HG02798 (cell line): Measurements from ENCODE around the gene DEFB131B.
"Not testable (repeated sequence)": the region's sequence is repeated elsewhere in the genome, so short reads cannot be mapped to it uniquely, and the experiment has no call there.

ENCODE experiments used
- ATAC-seq: cut with Tn5 transposase; IDR thresholded peaks from one replicate; pipeline ENCODE4 v1.9.1; 2021; ENCODE audit warnings: mild to moderate bottlenecking; ENCODE audit not compliant: unreplicated experiment, poor library complexity

Gene DEFB131B, protein sequence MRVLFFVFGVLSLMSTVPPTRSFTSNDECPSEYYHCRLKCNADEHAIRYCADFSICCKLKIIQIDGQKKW

DNA sequence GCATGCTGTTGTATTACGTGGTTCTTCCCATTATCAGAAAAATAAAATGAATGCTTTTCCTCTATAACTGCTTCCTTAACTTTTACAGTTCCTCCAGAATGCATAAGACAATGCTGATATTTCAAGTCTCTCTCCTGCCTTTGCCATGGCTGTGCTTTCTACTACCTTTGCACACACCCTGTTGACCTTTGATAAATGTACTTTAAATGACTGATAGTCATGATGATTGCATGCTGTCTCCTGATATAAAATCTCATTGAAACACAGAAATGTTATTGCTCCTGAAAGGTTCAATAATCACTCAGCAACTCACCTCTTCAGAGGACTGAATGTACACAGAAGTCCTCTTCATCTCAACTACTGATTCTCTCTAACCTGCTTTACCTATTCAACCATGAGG is at the start of gene DEFB131B:
Gene DEFB131B, plus strand, starts transcription at position 395 of the 400 bp plus-strand sequence. Its CDS starts 0 bp downstream, at position 395.
- ATAC-seq: not testable (repeated sequence)

DNA sequence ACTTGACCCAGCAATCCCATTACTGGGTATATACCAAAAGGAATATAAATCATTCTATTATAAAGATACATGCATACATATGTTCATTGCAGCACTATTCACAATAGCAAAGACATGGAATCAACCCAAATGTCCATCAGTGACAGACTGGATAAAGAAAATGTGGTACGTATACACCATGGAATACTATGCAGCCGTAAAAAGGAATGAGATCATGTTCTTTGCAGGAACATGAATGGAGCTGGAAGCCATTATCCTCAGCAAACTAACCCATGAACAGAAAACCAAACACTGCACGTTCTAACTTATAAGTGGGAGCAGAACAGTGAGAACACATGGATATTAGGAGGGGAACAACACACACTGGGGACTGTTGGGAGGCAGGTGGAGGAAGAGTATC is 49.0 kb upstream of the DEFB131B start:
- not testable (repeated sequence) for ATAC-seq

DNA sequence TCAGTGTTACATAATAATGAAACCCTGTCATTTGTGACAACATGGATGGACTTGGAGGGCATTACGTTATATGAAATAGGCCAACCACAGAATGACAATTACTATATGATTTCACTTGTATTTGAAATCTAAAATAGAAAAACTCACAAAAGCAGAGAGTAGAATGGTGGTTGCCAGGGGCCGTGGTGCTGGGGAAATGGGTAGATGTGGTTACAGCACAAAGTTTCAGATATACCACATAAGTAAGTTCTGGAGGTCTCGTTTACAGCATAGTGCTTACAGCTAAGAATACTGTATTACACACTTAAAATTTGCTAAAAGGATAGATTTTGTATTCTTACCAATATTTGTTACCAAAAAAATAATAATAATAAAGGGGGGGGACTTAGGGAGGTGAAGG is 48.6 kb upstream of the DEFB131B start:
- ATAC-seq: not testable (repeated sequence)

DNA sequence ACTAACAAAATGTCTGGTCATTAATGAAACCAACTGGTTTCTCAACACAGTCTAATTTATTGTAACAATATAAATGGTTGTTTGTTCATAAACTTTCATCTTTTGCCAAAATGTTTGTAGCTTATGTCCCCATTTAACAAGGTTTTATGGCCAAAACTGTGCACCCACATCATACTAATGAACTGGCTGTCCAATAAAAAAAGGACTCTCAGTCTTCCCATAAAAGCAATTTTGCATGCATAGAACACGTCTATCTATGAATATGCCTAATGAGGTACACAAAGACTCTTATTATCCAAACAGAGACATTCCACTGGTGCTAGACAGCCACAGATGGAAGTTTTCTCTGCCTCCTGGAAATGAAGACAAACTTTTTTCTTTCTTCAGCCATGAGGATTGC is 45.4 kb upstream of the DEFB131B start, which contains the start of gene DEFB108B:
Gene DEFB108B, plus strand, starts transcription at position 390 of the 400 bp plus-strand sequence. Its CDS starts 0 bp downstream, at position 390.
- ATAC-seq: not testable (repeated sequence)

DNA sequence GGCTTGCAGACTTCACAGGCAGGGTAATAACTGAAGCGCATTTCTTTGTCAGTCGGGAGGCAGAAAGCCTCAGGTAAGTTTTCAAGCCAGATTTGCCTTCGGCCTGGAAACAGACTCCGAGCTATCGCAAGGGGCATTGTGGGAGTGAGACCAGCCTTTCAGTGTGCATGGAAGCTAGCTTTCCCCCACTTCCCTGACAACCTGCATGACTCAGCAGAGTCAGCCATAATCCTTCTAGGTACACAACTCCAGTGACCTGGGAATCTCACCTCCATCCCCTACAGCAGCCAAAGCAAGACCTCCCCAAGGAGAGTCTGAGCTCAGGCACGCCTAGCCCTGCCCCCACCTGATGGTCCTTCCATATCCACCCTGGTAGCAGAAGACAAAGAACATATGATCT is 35.5 kb upstream of the DEFB131B start:
- not testable (repeated sequence) for ATAC-seq

DNA sequence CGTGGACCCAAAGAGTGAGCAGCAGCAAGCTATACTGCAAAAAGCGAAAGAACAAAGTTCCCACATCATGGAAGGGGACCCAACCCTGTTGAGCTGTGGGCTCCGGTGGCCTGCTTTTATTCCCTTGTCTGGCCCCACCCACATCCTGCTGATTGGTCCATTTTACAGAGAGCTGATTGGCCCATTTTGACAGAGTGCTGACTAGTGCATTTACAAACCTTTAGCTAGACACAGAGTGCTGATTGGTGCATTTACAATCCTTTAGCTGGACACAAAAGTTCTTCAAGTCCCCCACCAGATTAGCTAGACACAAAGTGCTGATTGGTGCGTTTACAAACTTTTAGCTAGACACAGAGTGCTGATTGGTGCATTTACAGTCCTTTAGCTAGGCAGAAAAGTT is 34.9 kb upstream of the DEFB131B start:
- ATAC-seq: not testable (repeated sequence)

DNA sequence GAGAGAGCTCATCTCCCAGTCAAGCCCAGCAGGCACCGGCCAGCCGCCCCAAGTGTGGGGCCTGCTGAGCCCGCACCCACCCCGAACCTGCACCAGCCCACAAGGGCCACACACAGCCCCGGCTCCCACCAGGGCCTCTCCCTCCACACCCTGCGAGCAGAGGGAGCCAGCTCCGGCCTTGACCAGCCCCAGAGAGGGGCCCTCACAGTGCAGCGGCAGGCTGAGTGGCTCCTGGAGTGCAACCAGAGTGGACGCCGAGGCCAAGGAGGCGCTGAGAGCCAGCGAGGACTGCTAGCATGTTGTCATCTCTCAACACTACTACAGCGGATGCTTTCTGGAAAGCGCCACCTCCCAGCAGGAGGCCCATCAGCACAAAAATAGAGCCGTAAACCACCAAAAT is 34.4 kb upstream of the DEFB131B start:
- no peak for ATAC-seq

DNA sequence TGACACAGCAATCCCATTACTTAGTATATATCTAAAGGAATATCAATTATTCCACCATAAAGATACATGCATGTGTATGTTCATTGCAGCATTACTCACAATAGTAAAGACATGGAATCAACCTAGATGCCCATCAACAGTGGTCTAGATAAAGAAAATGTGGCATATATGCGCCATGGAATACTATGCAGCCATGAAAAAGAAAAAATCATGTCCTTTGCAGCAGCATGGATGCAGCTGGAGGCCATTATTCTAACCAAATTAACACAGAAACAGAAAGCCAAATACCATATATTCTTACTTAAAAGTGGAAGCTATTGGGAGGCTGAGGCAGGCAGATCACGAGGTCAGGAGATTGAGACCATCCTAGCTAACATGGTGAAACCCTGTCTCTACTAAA is 24.4 kb upstream of the DEFB131B start:
- ATAC-seq: not testable (repeated sequence)

DNA sequence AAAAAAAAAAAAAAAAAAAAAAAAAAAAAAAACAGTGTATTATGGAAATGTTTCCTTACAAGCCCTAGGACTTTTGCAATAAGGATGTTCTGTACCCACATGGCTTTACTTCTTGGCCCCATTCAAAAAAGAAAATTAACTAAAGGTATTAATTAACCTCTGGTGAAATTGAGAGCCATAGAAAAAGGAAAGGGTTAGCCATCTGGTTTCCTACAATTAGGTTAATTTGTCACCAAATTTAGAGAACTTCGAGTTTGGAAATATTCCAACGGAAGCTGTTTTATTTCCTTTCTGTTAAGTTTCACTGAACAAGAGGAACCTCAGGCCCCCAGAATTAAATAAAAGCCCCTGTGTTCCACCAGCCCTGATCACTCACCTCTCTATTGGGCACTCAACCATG is 22.4 kb upstream of the DEFB131B start:
- not testable (repeated sequence) for ATAC-seq

DNA sequence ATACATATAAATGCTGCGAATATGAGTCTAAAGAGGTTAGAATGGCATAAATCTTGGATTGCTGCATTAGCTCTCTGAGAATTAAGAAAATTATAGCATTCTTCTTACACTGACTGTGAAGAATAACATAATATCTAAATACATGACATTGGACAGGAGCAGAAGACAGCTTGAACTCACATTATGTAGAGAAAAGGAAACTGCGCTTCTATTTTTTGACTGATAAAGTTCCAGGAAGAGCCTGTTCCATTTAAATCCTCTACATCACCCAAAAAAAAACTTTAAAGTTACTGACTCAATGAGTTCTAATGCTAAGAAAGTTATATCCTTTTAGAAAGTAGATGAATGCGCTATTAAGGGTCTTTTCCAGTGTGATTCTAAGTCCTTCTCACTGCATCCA is 17.4 kb upstream of the DEFB131B start:
- not testable (repeated sequence) for ATAC-seq

DNA sequence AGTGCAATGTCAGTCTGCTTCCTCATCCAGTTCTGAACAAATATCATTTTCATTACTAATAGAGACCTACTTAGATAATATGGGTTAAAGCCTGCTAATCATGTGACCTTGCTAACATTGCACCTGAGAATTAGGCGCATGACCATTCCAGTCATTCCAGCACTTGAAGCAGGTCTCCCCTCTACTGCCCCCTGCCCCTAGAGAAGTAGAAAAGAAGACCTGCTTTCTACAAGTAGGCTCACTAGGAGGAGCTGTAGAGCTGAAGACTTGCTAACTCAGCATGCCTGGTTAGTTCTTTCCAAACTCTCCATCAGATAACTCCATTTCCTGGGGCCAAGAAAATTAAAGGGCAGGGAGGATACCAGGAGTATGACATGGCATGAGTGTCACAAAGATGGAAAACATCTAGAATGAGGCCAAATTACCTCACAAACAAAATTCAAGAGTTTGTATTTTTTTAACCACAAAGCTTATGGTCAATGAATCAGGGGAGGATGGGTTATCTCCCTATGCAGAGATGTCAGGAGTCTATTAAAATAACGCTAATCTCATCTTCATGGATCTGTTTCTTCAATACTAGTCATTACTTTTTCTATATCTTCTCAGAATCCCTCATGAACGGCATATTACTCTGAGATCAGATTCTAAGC is 14.2 kb upstream of the DEFB131B start:
- ATAC-seq: not testable (repeated sequence)

DNA sequence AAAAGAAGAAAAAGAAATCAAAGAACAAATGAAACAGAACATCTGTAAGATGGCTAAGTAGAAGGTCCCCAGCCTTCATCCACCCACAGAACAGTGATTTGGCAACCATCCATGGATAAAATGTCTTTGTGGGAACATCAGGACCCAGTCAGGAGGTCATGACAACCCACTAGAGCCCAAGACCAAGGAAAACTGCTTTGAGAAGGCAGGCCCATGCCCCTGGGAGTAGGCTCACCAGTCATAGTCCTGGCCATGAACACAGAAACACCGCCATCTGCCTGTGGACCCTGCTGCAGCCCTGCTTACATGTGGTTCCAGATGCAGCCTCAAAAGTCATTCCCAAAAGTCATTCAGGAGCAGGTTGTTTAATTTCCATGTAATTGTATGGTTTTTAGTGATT is 11.0 kb upstream of the DEFB131B start:
- not testable (repeated sequence) for ATAC-seq

DNA sequence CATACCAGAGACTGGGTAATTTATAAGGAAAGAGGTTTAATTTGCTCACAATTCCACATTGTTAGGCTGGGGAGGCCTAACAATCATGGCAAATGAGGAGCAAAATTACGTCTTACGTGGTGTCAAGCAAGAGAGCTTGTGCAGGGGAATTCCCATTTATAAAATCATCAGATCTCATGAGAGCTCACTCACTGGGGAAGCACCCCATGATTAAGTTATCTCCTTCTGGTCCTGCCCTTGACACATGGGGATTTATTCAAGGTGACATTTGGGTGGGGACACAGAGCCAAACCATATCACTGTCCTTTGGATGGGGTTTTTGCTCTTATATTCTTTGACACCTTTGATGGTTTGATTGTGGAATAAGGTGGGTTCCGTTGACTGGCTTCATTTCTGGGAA is 8.3 kb upstream of the DEFB131B start:
- ATAC-seq: not testable (repeated sequence)

DNA sequence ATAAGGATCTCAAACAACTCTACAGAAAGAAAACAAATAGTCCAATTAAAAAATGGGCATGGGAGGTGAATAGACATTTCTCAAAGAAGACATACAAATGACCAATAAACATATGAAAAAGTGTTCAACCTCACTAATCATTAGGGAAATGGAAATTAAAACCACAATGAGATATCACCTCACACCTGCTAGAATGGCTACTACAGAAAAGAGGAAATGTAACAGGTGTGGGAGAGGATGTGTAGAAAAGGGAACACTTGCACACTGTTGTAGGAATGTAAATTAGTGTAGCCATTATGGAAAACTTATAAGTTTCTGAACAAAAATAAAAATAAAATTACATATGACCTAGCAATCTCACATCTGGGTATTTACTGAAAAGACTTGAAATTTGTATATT is 7.6 kb upstream of the DEFB131B start:
- not testable (repeated sequence) for ATAC-seq

DNA sequence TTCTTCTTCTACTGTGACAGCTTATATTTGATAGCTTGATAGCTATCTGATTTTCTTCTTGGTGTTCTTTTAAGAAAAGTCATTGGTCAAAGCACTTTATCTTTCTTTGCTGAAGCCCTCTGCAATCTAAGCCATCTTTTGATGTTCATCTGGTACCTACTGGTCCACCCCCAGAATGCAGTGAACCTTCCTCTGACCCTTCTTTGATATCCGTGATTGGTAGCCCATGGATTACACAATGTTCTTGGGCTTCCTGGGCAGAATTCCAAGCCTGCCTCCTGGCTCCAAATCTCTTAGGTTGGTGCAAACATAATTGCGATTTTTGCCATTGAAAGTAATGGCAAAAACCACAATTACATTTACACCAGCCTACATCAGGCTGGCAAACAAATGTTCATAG is 2.0 kb upstream of the DEFB131B start:
- ATAC-seq: not testable (repeated sequence)

DNA sequence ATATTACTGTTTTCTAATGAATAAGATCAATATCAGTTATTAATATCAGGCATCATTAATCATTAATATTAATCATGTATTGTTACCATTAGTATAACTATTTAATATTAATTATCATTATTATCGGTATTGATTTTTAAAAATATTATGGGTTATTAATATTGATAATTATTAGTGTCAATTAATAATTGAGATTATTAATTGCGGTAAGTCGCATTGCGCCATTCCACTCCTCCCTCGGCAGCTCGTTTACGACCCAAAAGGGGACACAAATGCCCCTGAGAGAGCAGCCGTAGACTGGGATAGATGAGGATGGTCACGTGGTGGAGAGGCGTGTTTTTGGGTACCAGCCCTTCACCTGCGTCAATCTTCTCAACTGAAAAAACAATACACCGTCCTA is 7.6 kb downstream of the DEFB131B start:
- ATAC-seq: not testable (repeated sequence)

DNA sequence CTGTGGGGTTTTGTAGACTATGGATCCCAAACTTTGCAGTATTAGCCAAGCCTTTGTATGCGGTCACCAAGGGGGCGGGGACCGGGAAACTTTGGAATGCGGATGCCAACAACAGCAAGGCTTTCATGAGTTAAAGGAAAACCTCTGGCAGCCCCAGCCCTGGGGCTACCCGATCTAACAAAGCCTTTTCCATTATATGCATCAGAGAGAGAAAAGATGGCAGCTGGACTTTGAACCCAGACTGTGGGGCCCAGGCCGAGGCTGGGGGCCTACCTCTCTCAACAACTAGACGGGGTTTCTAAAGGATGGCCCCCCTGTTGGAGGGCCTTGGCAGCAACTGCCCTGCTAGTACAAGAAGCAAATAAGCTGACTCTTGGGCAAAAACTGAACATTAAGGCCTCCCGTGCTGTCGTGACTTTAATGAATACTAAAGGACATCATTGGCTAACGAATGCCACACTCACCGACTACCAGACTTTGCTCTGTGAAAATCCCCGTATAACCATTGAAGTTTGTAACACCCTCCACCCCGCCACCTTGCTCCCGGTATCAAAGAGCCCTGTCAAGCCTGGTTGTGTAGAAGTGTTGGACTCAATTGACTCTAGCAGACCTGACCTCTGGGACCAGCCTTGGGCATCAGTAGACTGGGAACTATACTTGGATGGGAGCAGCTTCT is 10.2 kb downstream of the DEFB131B start:
- not testable (repeated sequence) for ATAC-seq

DNA sequence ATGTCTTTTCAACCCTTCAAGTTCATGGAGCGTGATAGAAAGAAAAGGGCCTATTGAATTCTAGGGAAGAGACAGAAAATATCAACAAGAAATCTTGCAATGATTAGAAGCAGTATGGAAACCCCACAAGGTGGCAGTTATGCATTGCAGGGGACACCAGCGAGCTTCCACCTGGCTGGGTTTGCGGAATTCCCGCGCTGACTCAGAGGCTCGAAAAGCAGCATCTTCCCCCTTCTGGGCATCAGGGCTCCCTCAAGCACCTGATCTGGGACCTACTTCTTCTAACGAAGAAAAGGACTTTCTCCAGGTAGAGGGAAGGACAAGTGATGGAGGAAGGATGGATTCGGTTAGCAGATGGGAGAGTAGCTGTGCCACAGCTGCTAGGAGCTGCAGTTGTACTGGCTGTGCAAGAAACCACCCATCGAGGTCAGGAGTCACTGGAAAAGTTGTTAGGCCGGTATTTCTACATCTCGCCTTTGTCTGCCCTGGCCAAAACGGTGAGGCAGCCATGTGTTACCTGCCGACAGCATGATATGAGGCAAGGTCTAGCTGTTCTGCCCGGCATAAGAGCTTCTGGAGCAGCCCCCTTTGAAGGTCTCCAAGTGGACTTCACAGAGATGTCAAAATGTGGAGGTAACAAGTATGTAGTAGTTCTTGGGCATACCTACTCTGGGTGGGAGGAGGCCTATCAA is 11.1 kb downstream of the DEFB131B start:
- not testable (repeated sequence) for ATAC-seq

DNA sequence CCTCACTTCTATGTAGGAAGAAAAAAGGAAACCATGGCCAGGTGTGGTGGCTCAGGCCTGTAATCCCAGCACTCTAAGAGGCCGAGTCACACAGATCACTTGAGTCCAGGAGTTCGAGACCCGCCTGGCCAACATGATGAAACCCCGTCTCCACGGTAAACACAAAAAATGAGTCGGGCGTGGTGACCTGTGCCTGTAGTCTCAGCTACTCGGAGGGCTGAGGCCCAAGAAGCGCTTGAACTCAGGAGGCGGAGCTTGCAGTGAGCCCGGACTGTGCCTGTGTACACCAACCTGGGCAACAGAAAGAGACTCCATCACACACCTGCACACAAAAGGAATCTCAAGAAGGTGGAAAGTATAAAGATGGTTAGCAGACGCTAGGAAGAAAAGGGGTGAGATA is 17.7 kb downstream of the DEFB131B start:
- ATAC-seq: no peak

DNA sequence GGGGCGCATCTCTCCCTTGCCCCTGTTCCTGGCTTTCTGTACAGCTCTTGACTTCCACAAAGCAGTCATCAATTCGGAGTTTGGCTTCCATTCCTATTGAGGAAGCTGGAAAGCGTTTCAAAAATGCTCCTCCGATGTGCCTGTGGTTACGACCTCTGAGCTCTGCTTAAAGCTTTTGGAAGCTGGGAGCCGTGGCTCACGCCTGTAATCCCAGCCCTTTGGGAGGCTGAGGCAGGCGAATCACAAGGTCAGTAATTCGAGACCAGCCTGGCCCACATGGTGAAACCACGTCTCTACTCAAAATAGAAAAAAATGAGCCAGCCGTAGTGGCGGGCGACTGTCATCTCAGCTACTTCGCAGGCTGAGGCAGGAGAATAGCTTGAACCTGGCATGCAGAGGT is 22.9 kb downstream of the DEFB131B start:
- ATAC-seq: not testable (repeated sequence)

DNA sequence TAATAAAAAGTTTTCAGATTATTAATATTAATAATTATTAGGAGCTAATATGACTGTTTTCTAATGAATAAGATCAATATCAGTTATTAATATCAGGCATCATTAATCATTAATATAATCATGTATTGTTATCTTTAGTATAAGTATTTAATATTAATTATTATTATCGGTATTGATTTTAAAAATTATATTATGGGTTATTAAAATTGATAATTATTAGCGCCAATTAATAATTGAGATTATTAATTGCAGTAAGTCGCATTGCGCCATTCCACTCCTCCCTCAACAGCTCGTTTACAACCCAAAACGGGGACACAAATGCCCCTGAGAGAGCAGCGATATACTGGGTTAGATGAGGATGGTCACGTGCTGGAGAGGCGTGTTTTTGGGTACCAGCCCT is 30.0 kb downstream of the DEFB131B start:
- no peak for ATAC-seq
